GM18909 (cell line): ENCODE measurements around the gene SLC14A1.

Experiments
- ATAC-seq: cut with Tn5 transposase; IDR thresholded peaks from one replicate; pipeline ENCODE4 v1.9.1; 2021; ENCODE audit warnings: mild to moderate bottlenecking; ENCODE audit not compliant: unreplicated experiment, poor library complexity

SLC14A1 gene

DNA sequence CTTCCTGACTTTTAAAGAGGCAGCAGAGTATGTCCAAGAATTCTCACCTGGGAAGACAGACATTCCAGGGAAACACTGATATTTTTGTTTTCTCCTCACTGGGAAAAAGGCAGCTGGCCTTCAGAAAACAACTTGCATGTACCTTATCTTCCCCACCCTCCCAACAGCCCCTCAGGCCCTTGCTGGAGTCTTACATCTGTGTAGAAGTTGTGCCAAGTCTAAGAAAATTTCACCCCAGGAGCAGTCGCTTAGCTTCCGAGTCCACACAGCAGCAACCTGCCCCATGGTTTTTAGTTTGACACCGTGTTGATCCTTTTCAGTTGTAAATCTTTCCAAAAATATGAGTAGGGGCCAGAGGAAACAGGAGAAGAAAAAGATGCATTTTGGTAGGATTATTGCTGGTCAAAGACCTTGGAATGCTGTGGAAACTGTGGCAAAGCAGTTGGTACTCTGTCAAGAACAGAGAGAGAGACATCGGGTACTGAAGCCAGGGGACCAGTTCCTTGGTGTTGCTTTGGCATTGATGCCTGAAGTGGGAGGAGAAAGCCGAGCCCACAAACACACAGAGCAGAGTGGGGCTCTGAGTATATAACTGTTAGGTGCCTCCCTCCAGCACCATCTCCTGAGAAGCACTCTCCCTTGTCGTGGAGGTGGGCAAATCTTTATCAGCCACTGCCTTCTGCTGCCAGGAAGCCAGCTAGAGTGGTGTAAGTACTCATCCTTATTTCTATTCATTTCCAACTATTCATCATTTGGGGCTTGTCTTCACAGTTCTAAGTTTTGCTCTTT is at the start of gene SLC14A1:
Gene SLC14A1 (plus strand): TSS at position 615 of the 789 bp plus-strand sequence. CDS start 6,140 bp downstream, outside the sequence.
- ATAC-seq: no peak

DNA sequence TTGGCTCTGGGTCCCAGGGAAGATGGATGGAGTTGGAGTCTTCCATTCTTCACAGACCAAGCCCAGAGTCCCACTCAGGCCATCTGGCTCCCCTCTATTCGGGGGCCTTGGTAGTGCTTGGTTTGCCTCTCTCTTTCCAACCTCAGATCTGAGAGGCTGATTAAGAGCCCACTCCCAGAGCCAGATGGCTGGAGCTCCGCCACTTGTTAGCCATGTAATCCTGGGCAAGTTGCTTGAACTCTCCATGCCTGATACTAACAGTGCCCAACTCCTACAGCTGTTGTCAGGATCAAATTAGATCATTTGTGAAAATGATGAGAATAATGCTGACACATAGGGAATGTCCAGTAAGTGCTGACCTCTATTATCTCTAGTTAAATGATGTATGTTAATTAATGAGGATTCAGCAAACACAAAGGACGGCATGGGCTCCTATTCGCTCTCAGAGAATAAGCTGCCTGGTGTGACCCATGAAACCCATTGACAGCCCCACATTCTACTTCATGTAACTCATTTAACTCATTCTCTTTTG is 46.6 kb upstream of the SLC14A1 start:
- no peak for ATAC-seq

DNA sequence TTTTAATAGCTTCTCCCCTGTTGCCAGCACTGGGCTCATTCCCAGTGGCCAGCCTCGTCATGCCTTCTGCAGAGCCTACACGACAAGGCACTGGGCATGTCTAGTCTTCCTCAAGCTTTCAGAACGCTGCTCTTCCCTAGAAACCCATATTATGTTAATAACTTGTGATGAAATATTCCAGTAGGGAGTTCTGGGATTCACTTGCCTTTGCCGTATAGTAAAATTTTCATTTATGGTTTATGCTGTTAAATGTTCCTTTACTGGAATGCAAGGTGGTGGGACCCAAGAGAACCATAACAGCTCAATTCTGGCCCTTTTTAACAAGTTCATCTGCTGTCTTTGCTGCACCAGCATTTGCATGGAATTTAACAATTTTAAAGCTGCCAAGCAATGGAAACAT is 45.5 kb upstream of the SLC14A1 start:
- no peak for ATAC-seq

DNA sequence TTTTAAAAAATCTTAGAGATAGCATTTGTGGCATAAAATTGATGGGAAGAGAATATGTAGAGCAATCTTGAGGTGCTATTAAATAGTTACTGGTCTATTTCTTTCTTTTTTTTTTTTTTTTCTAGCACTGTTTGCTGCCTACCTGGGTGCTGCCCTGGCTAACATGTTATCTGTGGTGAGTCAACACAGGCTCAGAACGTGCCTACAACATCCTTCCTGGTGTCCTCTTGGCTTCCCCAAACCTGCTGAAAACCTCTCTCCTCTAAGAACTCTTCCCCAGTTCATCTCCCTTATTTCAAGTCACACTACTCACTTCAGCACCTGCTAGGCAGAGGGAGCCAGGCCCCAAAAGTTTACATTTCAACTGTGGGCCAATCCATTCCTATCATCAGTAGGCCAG is 45.1 kb upstream of the SLC14A1 start:
- no peak for ATAC-seq

DNA sequence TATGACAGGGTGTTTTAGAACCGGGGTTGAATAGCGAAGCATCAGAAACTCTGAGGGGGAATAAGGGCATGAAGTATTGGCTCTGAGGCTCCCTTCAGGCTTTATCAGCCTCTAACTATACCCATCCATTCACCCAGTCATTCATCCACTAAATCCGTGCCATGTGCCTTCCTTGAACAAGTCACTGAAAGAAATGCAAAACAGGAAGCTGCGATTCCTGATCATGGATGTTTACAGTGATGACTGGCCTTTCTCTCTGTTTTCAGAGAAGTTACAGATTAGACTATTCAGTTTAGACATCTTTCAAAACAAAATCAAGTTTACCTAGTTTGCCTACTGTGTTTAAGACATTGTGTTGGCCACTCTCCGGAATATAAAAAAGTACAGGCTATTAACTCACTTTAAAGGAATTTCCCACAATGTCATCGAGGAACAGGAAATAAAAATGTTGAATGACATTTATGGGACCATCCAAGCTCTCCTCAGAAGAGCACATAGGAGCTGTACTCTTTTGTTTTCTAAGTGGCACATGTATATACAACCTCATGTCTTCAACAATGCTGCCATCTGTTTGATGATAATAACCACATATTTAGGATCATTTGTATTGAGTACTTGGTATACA is 43.8 kb upstream of the SLC14A1 start:
- ATAC-seq: no peak

DNA sequence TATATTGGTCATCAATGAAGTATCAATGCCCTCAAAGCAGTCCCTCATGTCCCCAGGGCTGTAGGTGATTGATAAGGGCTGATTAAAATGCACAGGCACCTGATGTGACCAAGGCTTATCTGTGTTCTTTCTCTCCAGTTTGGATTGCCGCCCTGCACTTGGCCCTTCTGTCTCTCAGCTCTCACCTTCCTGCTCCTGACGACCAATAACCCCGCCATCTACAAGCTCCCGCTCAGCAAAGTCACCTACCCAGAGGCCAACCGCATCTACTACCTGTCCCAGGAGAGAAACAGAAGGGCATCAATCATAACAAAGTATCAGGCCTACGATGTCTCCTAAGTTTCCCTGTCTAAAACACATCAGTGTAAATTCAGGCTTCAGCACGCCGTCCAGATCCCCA is 41.8 kb upstream of the SLC14A1 start:
- no peak for ATAC-seq

DNA sequence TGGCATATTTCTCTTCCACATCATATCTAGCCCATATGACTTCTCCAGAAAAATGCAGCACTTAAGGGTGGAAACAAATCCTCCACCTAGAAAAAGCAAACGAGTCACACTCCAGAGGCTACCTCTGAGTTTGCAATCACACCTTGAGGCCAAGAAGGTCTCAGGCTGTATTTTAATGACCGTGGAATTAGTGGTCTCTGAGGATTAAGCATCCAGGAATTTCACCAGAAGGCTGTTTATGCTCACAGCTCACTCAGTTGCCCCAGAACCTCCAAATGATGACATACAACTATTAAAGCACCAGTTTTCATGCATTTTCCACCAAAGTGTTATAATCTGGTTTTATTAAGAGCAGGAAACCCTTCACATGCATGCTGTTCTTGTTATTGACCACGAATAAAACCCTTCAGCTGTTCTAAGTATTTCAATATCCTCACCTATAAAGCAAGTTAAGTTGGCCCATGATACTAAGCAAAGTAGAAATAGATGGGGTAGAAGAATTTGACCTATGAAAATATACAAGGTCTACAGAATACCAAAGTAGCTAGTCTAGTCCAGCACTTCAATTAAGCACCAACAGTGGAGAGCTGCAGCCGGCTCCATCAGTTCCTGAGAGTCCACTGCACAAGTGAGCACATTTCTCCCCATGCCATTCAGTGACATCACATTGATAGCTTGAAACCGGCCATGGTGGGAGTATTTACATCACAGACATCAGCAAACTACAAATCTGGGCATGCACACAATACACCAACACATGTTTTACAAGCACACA is 39.5 kb upstream of the SLC14A1 start:
- ATAC-seq: no peak

DNA sequence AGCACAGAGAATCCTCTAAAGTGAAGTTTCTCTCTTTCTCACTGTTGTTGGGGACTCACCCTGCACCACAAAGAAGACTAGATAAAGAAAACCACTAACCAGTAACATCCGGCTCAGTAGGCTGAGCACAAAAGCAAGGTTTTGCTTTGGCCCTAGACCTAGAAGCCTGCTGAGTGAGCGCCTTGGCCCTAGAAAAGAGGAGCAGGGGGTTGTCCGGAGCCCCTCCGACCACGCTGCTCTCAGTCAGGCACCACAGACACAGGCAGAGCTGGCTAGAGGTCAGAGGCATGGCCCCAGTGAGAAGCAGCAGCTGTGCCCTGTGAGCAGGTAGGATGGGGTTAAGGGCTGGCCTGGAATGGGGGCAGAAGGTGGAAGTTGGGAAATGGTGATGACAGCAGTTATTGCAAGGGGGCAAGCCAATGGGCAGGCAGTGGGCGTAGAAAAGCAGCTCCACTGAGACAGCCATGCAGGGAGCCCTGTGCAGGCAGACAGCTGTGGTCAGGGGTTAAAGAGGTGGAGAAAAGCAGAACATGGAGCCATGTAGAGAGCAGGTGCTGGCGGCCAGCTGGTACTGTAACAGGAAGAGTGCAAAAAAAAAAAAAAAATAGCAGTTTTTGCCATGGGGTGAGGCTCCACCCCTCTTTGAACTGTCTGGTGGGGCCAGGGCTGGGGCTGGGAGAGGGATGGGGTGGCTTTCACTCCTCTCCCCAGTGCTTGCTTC is 36.9 kb upstream of the SLC14A1 start:
- ATAC-seq: peak; percentile 88

DNA sequence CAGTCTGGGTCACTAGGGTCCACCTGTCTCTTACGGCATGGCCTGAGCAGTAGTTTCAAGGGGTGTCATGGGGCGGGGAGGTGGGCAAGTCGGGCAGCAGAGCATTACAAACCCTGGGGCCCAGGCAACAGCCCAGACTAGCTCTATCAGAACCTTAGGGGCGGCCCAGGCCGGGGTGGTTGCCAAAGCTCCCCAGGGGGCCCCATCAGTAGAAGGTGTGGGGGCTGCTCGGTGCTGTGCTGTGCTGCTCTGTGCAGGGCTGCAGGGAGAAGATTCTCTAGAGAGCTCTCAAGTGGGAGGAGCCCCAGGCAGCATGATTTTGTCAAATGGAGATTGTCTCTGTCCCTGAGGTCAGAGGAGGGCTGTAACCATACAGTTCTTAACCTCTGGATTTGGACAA is 36.4 kb upstream of the SLC14A1 start:
- peak; percentile 41 for ATAC-seq

DNA sequence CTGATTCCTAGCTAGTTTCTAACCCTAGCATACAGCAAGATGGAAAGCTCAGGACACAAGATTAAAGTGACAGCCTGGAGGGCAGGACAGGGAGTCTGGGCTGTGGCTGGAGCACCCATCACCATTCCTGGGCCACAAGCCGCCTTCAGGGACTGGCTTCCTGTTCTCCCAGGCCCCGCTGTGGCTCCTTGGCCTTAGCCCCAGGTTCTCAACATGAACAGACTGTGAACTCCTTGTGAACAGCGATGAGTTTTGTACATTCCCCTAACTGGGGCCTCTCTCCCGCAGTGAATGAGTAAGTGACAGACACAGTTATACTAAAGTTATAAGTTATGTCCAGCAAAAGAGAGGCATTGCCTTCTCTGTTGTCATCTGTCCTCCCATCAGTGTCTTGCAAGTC is 35.9 kb upstream of the SLC14A1 start:
- ATAC-seq: no peak

DNA sequence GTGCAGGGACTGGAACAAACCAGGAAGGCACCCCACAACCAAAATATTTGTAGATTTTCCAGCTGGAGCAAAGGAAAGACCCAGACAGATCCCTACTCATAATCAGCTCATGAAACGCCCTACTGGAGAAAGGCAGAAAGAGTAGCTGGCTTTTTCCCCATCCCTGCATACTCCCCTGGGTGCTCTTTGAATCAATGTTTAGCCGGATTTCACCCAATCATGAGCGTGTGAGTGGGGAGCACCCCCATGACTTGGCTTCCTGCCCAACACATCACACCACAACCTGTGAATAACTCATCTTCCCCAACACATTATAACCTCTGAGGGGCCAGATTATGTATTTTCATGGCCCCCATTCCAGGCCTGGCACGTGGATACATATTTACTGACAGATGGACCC is 35.1 kb upstream of the SLC14A1 start:
- ATAC-seq: peak; percentile 27

DNA sequence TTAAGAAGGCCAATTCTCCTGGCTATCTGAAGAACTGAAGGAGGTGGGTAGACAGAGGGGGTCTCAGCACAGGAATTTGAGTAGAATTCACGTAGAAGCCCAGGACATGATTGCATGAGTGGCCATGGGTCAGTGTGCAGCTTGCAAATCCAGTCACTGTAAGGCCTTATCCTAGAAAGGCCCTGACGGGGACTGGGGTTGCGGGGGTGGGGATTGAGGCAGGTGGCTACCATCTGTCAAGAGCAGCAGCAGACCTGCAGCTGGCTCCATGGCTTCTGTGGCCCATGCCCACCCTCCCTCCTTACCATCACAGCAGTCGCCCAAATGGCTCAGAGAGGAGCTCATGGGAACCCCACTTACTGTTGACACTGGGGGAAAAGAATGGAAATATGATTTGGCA is 34.6 kb upstream of the SLC14A1 start:
- no peak for ATAC-seq

DNA sequence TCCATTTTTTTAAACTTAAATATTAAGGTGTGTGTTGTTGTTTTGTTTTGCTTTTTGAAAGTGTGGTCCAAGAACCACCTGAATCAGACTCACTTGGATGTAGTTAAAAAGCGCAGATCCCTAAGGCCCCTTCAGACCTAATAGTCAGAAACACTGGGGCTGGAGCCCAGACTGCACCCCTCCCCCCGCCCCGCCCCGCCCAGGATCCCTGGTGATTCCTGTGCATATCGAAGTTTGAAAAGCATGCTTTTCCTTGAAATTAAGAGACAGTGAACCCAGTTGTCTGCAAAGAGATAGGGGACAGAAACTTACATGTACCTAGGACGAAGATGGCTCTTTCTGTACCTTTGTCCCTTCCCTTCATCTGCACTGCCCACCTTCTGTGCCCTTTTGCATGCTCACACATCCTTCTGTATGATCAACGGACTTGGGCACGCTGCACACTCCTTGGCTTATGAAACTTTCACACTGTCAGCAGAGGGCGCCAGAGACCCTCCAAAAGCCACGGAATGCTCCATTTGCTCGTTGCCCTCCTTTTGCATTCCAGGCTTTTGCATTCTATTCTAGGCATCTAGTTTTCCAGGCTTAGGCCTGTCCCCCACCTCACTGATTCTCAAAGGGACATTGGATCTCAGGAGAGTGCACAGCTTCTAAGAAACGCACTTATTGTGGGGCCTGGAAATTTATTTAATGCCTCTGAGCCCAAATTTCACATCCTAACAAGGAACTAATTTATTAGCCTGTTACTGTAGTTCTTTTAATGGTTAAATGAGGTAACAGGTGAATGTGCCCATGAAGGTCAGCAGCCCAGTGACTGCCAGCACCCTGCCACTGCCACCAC is 32.8 kb upstream of the SLC14A1 start:
- ATAC-seq: no peak

DNA sequence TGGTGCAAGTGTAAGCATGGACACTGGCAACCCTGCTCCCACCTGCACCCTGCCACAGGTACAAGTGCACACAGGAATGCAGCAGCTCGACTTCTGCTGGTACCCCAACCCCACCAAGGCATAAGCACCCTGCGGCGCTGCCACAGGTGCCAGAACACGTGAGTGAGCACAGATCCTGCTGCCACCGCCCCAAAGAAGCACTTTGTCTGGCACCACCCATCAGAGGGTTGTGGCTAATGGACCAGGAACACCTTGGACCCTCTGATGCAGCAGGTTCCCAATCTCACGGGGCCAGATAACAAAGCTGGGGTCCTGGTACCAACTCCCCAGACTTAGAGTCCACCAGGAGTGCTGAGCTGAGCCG is 32.2 kb upstream of the SLC14A1 start:
- no peak for ATAC-seq

DNA sequence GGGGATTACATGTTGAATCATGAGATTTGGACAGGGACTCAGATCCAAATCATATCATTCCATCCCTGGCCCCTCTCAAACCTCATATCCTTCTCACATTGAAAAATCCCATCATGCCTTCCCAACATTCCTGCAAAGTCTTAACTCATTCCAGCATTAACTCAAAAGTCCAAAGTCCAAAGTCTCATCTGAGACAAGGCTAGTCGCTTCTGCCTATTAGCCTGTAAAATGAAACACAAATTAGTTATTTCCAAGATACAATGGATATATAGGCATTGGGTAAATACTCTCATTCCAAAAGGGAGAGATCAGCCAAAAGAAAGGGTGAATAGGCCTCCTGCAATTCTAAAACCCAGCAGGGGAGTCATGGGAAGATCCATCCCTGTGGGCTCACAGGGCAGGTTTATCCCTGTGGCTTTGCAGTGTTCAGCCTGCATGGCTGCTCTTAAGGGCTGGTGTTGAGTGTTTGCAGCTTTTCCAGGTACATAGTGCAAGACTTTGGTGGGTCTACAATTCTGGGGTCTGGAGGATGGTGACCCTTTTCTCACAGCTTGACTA is 21.2 kb upstream of the SLC14A1 start:
- ATAC-seq: no peak

DNA sequence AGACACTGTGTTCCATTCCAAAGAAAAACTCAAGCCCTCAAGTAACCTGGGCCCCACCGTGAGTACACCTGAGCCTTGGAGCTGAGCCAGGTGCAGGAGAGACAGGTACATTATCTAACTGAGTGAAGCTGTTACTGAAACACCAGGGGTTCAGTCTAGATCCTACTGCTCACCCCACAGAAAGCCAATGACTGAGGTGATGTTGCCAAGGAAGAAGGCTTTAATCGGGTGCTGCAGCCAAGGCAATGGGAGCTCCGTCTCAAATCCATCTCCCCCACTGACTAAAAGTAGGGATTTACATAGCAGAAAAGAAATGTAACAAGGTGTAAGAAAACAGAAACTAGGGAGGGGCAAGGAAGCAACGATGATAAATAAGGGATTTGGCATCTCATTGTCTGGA is 15.2 kb upstream of the SLC14A1 start:
- no peak for ATAC-seq

DNA sequence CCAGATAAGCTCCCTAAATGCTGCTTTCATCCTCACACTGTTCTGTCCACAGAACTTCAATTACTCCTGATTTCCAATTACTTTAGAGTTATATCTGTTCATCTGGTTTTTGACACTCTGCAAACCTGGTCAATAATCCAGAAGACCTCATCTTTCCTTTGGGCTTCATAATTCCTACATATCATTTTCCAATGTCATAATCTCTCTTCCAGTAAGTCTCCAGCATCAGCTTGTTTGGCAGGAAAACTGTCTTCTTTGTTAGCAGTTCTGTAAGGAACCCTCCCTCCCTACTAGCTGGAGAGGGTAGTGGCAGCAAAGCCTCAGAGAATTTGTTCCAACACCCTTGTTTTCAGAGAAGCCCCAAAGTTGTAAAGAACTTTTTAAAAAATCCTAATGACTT is 11.9 kb upstream of the SLC14A1 start:
- ATAC-seq: no peak

DNA sequence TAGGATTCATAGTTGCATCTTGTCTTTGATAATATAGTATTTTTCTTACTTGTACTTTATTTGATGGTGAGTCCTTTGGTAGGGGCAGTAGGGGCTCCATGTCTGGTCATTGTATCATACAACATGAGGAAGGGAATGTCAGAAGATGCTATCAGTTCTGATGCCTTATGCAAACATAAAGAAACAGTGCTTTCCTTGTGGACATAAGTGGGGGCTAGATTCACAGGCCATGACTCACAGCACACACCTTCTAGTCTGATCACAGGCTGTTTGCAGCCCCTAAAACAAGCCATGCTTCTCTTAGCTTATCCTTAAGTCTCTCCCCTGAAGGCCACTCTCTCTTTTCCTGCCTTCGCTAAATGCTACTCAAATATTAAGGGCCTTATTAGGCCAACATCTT is 10.7 kb upstream of the SLC14A1 start:
- no peak for ATAC-seq

DNA sequence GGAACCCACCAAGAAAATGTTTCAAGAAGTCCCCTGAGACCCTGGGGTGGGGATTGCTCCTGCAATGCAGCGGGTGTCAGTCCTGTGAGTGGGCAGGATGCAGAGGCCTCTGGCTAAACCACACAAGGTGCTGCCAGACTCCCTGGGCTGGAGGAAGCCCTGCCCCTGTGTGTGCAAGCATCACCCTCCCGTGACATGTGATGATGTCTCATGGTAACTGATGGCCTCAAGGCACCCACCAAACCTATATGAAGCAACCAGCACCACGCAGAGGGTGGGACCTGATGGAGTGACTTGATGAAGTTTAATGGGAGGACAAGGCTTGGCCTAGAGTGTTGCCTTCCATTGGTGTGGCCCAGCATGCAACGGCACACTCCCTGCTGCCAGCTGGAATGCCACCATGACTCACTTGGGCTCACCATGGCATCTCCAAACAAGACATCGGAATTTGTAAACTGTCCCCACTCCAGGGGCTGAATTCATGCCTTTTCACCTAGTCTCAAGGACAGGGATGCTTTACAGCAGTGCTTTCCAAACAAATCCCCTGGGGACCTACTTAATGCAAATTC is 8.7 kb upstream of the SLC14A1 start:
- no peak for ATAC-seq
